GM10248 (cell line): ENCODE data around the gene PAFAH1B2.

Experiments used
- CTCF ChIA-PET: fragments of 300-600 bp; sonication (Branson Sonifier 250); formaldehyde crosslinking; extraction: SDS; loops from one replicate; lab custom pipeline; 2021; ENCODE audit warnings: antibody characterized with exemption; lab: Yijun Ruan, JAX
- POLR2A ChIA-PET: fragments of 350-650 bp; sonication (Branson Sonifier 250); formaldehyde crosslinking; extraction: SDS; loops from one replicate; lab custom pipeline; 2020; ENCODE audit warnings: antibody characterized with exemption; lab: Yijun Ruan, JAX
- DNase-seq: peaks from one replicate; pipeline ENCODE4 v3.0.0; 2012; ENCODE audit errors: extremely low spot score
- TF ChIP-seq, protein P1 (sequence below): IDR thresholded peaks from 2 replicates; pipeline ENCODE4 v1.5.1; 2012; ENCODE audit warnings: mild to moderate bottlenecking, low read depth; ENCODE audit errors: extremely low read depth, missing control alignments, control extremely low read depth

Gene PAFAH1B2

DNA sequence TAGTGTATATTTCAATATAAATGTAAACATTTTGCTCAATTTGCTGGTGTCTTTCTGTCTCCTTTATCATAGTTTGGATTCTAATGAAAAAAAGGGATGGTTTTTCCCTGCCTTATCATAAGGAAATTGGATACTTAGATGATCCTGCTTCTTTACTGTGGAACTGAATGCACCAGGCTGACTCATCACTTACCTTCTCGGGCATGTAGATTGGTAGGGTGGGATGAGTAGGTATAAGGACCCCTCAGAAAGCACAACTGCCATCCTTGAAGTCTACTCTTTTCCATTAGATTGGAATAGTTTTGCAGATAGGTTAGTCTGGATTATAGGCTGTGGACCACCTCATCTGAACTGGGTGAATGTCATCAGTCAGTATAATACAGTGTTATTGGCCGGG is 26.9 kb downstream of the PAFAH1B2 start:
- TF ChIP-seq, protein P1, sequence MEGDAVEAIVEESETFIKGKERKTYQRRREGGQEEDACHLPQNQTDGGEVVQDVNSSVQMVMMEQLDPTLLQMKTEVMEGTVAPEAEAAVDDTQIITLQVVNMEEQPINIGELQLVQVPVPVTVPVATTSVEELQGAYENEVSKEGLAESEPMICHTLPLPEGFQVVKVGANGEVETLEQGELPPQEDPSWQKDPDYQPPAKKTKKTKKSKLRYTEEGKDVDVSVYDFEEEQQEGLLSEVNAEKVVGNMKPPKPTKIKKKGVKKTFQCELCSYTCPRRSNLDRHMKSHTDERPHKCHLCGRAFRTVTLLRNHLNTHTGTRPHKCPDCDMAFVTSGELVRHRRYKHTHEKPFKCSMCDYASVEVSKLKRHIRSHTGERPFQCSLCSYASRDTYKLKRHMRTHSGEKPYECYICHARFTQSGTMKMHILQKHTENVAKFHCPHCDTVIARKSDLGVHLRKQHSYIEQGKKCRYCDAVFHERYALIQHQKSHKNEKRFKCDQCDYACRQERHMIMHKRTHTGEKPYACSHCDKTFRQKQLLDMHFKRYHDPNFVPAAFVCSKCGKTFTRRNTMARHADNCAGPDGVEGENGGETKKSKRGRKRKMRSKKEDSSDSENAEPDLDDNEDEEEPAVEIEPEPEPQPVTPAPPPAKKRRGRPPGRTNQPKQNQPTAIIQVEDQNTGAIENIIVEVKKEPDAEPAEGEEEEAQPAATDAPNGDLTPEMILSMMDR: no peak
- POLR2A ChIA-PET: interaction anchor here (1.3 kb wide), 1 partner anchor 10 kb away, joined by 6 read pairs; no protein-coding TSS in a partner anchor

DNA sequence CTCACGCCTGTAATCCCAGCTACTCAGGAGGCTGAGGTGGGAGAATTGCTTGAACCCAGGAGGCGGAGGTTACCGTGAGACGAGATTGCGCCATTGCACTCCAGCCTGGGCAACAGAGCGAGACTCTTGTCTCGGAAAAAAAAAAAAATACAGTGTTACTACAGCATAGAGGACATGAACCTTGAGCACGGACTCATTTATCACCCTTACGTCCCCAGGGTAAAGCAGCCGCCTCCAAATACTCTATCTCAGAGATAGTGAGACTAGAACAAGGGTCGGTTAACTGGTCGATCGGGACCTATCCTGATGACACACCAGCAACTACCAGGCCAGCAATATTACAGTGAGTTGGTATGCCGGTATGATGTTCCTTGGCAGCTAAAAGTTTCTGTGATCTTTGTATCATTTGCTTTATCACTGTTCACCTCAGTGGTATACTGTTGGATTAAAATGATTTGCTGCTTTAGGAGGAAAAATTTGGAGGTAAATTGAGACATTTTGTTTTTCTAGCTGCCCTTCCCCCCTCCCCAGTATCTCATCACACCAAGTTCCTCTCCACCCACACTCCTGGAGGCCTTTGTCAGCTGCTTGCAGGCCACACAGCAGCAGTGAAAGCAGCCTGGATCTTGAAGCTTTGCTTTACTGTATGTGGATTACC is 27.4 kb downstream of the PAFAH1B2 start:
- CTCF ChIA-PET: interaction anchor here (1.5 to 5.6 kb wide), 7 partner anchors 8 to 65 kb away, joined by 4 to 42 read pairs (median 4); partner anchors contain the start of gene SIDT2
- POLR2A ChIA-PET: interaction anchor here (1.3 kb wide), 1 partner anchor 10 kb away, joined by 6 read pairs; no protein-coding TSS in a partner anchor
- TF ChIP-seq, protein P1: no peak
- DNase-seq: no peak

More for the DNA sequence above, 26.9 kb downstream of the PAFAH1B2 start:
- no peak for DNase-seq
- CTCF ChIA-PET: interaction anchor here (1.5 to 5.6 kb wide), 3 partner anchors 9 to 56 kb away, joined by 4 to 42 read pairs (median 8); partner anchors contain the start of gene SIDT2

DNA sequence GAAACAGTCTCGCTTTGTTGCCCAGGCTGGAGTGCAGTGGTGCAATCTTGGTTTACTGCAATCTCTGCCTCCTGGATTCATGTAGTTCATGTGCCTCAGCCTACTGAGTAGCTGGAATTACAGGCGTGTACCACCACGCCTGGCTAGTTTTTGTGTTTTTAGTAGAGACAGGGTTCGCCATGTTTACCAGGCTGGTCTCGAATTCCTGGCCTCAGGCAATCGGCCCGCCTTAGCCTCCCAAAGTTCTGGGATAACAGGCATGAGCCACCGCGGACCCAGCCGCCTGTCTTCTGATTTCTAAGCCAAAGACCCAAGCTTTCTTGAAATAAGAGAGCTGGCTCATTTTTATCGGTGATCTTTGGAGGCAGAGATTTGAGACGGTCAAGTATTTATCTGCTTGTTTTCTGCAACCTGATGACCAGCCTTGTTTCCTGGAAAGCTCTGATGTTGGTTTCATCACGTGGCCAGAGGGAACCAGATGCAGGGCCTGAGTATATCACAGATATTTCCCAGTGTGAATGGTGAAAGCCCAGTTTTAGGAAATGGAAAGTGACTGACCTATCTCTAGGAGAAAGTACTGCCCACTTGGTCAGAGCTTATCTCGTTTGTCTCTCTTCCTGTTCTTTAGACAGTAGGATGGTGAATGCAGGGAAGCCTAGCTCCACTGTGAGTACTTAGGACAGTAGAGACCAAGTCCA is 28.8 kb downstream of the PAFAH1B2 start:
- no peak for DNase-seq
- ChIA-PET POLR2A (interaction anchor here (0.6 kb wide), 2 partner anchors 12 to 792 kb away, joined by 3 read pairs; no protein-coding TSS in a partner anchor), CTCF (interaction anchor here (1.1 to 5.6 kb wide), 8 partner anchors 7 to 481 kb away, joined by 3 to 42 read pairs (median 4); partner anchors contain the start of gene SIDT2)
- TF ChIP-seq, protein P1: no peak

DNA sequence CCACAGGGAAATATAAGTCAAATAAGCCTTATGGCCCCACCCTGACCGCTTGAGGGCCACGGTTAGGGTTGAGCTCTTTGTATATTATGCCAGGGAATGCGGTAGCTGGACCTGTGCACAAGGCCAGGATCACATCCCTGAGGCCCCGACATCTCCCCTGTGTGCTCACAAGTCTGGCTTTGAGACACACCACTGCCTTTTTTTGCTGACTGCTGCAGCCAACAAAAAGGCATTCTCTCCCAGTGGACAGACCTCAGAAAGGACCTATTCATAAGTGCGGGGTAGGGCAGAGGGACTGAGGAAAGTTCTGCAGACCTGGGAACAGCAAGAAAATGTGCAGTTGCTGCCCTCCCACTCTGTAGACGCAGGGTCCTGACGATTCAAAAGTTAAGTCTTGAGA is 31.0 kb downstream of the PAFAH1B2 start:
- TF ChIP-seq, protein P1: no peak
- no peak for DNase-seq
- ChIA-PET POLR2A (no interaction called here), CTCF (interaction anchor here (0.9 kb wide), 1 partner anchor 52 kb away, joined by 3 read pairs; no protein-coding TSS in a partner anchor)

DNA sequence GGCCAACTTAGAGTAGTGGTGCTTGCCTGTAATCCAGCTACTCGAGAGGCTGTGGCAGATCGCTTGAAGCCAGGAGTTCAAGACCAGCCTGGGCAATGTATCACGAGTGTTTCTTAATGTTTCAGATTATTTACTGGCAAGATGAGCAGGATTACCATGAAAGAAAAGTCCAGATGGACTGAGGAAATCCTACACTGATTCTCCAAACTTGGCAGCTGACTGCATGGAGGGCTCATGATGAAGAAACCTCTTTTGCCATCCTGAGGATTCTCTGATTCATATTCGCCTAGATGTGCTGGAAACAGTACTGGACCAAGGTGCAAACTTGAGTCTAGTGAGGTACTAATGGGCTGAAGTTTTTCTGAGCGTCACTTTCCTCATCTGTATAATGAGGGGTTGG is 31.7 kb downstream of the PAFAH1B2 start:
- POLR2A ChIA-PET: no interaction called here
- no peak for DNase-seq
- TF ChIP-seq, protein P1: no peak
- CTCF ChIA-PET: interaction anchor here (1.5 to 1.6 kb wide), 2 partner anchors 21 to 32 kb away, joined by 3 to 4 read pairs; partner anchors contain the start of gene PAFAH1B2

DNA sequence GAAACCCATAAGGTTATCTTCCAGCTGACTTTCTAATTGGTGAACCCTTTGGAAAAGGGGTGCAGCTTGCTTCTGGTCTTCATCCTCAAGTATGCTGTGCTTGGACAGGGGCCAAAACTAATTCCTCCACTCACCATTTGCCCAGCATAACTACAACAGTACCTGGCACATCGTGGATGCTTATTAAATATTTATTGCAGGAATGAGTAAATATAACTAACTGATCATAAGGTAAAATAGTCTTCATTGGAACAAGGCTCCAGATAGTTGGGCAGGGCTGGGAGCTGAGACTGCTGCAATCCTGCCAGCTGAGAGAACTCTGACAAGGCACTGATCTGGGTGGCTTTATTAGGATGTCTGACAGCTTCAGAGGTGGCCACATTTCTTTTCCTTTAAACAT is 32.1 kb downstream of the PAFAH1B2 start:
- CTCF ChIA-PET: interaction anchor here (1.5 to 1.6 kb wide), 2 partner anchors 22 to 32 kb away, joined by 3 to 4 read pairs; partner anchors contain the start of gene PAFAH1B2
- POLR2A ChIA-PET: interaction anchor here (0.7 kb wide), 1 partner anchor 50 kb away, joined by 4 read pairs; no protein-coding TSS in a partner anchor
- no peak for DNase-seq
- TF ChIP-seq, protein P1: no peak
